Neural cell (in vitro differentiated cells): ENCODE measurements around the gene KBTBD8. TPM values are rescaled to one million over a fixed set of nuclear protein-coding genes. Genes with fewer than 3 reads are reported as not detected.

Source experiments
- H2AFZ ChIP-seq: fragments of 200-600, 300-800 bp; sonication (generic), shearing (Covaris generic); 2 replicates; pipeline ENCODE4 v1.6.0; 2014; ENCODE audit warnings: low read depth, mild to moderate bottlenecking, antibody characterized with exemption, low read length, moderate library complexity
- H3F3A ChIP-seq: fragments of 200-600 bp; shearing (Covaris generic); 2 replicates; pipeline ENCODE4 v1.6.1; 2016; ENCODE audit warnings: mild to moderate bottlenecking, moderate library complexity, mixed read lengths, antibody characterized with exemption, low read length; ENCODE audit not compliant: insufficient read depth, poor library complexity, severe bottlenecking
- H3K27ac ChIP-seq: fragments of 200-600, 300-800 bp; sonication (generic), shearing (Covaris generic); 2 replicates; pipeline ENCODE4 v1.5.1; 2014; ENCODE audit warnings: mild to moderate bottlenecking, low read length, moderate library complexity
- H3K27me3 ChIP-seq: fragments of 300-800, 200-600 bp; sonication (generic), shearing (Covaris generic); 2 replicates; pipeline ENCODE4 v1.6.0; 2014; ENCODE audit warnings: mild to moderate bottlenecking, low read depth, low read length, moderate library complexity; ENCODE audit not compliant: insufficient read depth
- H3K36me3 ChIP-seq: fragments of 300-800, 200-600 bp; sonication (generic), shearing (Covaris generic); 2 replicates; pipeline ENCODE4 v1.5.1; 2014; ENCODE audit warnings: mild to moderate bottlenecking, antibody characterized with exemption, low read length, moderate library complexity; ENCODE audit not compliant: insufficient read depth
- H3K4me2 ChIP-seq: fragments of 300-800, 200-600 bp; sonication (generic), shearing (Covaris generic); 2 replicates; pipeline ENCODE4 v1.6.0; 2014; ENCODE audit warnings: mild to moderate bottlenecking, low read length
- H3K4me3 ChIP-seq: fragments of 300-800, 200-600 bp; sonication (generic), shearing (Covaris generic); 2 replicates; pipeline ENCODE4 v1.5.1; 2014; ENCODE audit warnings: mild to moderate bottlenecking, low read length, moderate library complexity
- H3K79me2 ChIP-seq: fragments of 200-600 bp; shearing (Covaris generic); replicated peaks from 2 replicates; pipeline ENCODE4 v1.6.0; 2014; ENCODE audit warnings: mild to moderate bottlenecking, low read length, moderate library complexity; ENCODE audit not compliant: insufficient read depth
- H3K9ac ChIP-seq: fragments of 300-800, 200-600 bp; sonication (generic), shearing (Covaris generic); 2 replicates; pipeline ENCODE4 v1.6.1; 2016; ENCODE audit warnings: mild to moderate bottlenecking, low read length, mixed read lengths
- H3K9me2 ChIP-seq: fragments of 200-600 bp; shearing (Covaris generic); 2 replicates; pipeline ENCODE4 v1.6.1; 2016; ENCODE audit warnings: mild to moderate bottlenecking, low read length, mixed read lengths; ENCODE audit not compliant: insufficient read depth
- H3K9me3 ChIP-seq: fragments of 200-600, 300-800 bp; sonication (generic), shearing (Covaris generic); 2 replicates; pipeline ENCODE4 v1.6.1; 2016; ENCODE audit warnings: mild to moderate bottlenecking, mixed run types, low read length, moderate library complexity, mixed read lengths
- H4K20me1 ChIP-seq: fragments of 200-600 bp; shearing (Covaris generic); 2 replicates; pipeline ENCODE4 v1.6.1; 2016; ENCODE audit warnings: mild to moderate bottlenecking, mixed run types; ENCODE audit not compliant: insufficient read depth
- EP300 ChIP-seq: fragments of 450-650 bp; conservative IDR thresholded peaks from 2 replicates; pipeline ENCODE4 v1.6.1; 2014; ENCODE audit warnings: antibody characterized with exemption, mild to moderate bottlenecking, moderate library complexity; ENCODE audit not compliant: poor library complexity, severe bottlenecking
- EZH2 ChIP-seq: fragments of 200-600, 300-800 bp; shearing (Covaris generic), sonication (generic); IDR thresholded peaks from 2 replicates; pipeline ENCODE4 v1.6.1; 2014; ENCODE audit warnings: antibody characterized with exemption, low read length, borderline replicate concordance, mild to moderate bottlenecking; ENCODE audit not compliant: insufficient read depth, poor library complexity, severe bottlenecking
- MXI1 ChIP-seq: fragments of 450-650 bp; conservative IDR thresholded peaks from 2 replicates; pipeline ENCODE4 v1.6.1; 2014; ENCODE audit warnings: antibody characterized with exemption, mild to moderate bottlenecking; ENCODE audit not compliant: poor library complexity, severe bottlenecking
- POLR2AphosphoS5 ChIP-seq: IDR thresholded peaks from 2 replicates; pipeline ENCODE4 v1.6.1; 2012
- RAD21 ChIP-seq: fragments of 450-650 bp; conservative IDR thresholded peaks from 2 replicates; pipeline ENCODE4 v1.6.1; 2014; ENCODE audit warnings: antibody characterized with exemption, mild to moderate bottlenecking, moderate library complexity
- REST ChIP-seq: IDR thresholded peaks from 2 replicates; pipeline ENCODE4 v1.6.1; 2012; ENCODE audit warnings: borderline replicate concordance
- SMC3 ChIP-seq: fragments of 450-650 bp; conservative IDR thresholded peaks from 2 replicates; pipeline ENCODE4 v1.6.1; 2014; ENCODE audit warnings: antibody characterized with exemption, mild to moderate bottlenecking, moderate library complexity; ENCODE audit not compliant: poor library complexity
- TAF1 ChIP-seq: IDR thresholded peaks from 2 replicates; pipeline ENCODE4 v1.6.1; 2012; ENCODE audit warnings: low read depth
- polyA plus RNA-seq: library from polyadenylated mRNA; depleted of rRNA; stranded (reverse); fragments of >200 nt; gene quantifications from 2 replicates; pipeline ENCODE4 v1.2.3, GENCODE V29; 2014
- TF ChIP-seq, protein P1 (sequence below): fragments of 450-650 bp; IDR thresholded peaks from 2 replicates; pipeline ENCODE4 v1.5.1; 2014; ENCODE audit warnings: antibody characterized with exemption, mild to moderate bottlenecking, moderate library complexity; ENCODE audit not compliant: poor library complexity, severe bottlenecking

KBTBD8 gene
- polyA plus RNA-seq, 1 donor from 2014 or later = 4.7 TPM

DNA sequence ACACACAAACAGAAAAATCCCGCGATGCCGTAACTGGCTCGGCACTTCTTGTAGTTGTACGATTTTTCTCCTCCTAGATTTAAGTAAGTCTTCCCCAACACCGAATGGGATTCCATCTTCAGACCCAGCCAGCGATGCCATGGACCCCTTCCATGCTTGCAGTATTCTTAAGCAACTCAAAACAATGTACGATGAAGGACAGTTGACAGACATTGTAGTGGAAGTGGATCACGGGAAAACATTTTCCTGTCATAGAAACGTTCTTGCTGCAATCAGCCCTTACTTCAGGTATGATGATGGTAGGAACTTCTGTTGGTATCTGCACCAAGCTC lies 763 bp downstream of the KBTBD8 start:
- H3K36me3 ChIP-seq = no peaks in the 10 kb centered on the region
- H3K9ac ChIP-seq = peak overlapping the region; percentile 71
- no peaks in the 10 kb centered on the region for H3F3A ChIP-seq
- H4K20me1 ChIP-seq = no peaks in the 10 kb centered on the region
- H3K27me3 ChIP-seq = no peaks in the 10 kb centered on the region
- H3K9me3 ChIP-seq = no peaks in the 10 kb centered on the region
- H3K27ac ChIP-seq = no peak overlapping the region
- no peaks in the 10 kb centered on the region for H3K9me2 ChIP-seq
- no peaks in the 10 kb centered on the region for H3K79me2 ChIP-seq
- no peak for TF ChIP-seq EZH2
- no peak for TF ChIP-seq MXI1
- TF ChIP-seq POLR2AphosphoS5 = no peak
- TF ChIP-seq TAF1 = no peak
- no peak for TF ChIP-seq RAD21
- TF ChIP-seq REST = no peak
- TF ChIP-seq SMC3 = no peak
- TF ChIP-seq, protein P1, sequence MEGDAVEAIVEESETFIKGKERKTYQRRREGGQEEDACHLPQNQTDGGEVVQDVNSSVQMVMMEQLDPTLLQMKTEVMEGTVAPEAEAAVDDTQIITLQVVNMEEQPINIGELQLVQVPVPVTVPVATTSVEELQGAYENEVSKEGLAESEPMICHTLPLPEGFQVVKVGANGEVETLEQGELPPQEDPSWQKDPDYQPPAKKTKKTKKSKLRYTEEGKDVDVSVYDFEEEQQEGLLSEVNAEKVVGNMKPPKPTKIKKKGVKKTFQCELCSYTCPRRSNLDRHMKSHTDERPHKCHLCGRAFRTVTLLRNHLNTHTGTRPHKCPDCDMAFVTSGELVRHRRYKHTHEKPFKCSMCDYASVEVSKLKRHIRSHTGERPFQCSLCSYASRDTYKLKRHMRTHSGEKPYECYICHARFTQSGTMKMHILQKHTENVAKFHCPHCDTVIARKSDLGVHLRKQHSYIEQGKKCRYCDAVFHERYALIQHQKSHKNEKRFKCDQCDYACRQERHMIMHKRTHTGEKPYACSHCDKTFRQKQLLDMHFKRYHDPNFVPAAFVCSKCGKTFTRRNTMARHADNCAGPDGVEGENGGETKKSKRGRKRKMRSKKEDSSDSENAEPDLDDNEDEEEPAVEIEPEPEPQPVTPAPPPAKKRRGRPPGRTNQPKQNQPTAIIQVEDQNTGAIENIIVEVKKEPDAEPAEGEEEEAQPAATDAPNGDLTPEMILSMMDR = no peak
- no peak for TF ChIP-seq EP300
- peak overlapping the region; percentile 86 for H3K4me3 ChIP-seq
- H3K4me2 ChIP-seq = peak overlapping the region; percentile 88
- H2AFZ ChIP-seq = peak overlapping the region; percentile 69

DNA sequence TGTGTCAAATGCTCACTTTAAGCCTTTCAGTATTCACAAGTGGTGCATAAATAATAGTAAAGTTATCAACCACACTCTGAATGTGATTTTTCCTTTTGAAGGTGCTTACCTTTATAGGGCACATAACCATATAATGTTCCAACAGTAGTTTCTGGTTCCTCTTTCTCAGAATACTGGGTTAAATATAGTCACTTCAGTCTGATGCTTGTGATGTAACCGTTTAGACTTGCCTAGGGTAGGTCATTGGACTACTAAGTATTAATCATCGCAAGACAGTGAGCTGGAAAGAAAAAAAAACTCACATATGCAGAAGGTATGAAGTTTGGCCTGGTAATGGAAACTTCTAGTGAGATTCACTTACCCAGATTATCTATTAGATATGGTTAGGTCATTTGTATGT lies 1.9 kb downstream of the KBTBD8 start:
- TF ChIP-seq MXI1 (no peak), REST (no peak), EZH2 (no peak), EP300 (no peak), SMC3 (no peak), POLR2AphosphoS5 (no peak), RAD21 (no peak)
- TF ChIP-seq, protein P1 = no peak
- no peaks in the 10 kb centered on the region for H3K27me3 ChIP-seq
- no peaks in the 10 kb centered on the region for H3K79me2 ChIP-seq
- H3K4me3 ChIP-seq = no peak overlapping the region
- H4K20me1 ChIP-seq = no peaks in the 10 kb centered on the region
- H2AFZ ChIP-seq = no peak overlapping the region
- no peaks in the 10 kb centered on the region for H3K36me3 ChIP-seq
- H3K9me3 ChIP-seq = no peaks in the 10 kb centered on the region
- H3K4me2 ChIP-seq = no peak overlapping the region
- H3K27ac ChIP-seq = no peak overlapping the region
- H3K9ac ChIP-seq = no peak overlapping the region
- H3F3A ChIP-seq = no peaks in the 10 kb centered on the region
- no peaks in the 10 kb centered on the region for H3K9me2 ChIP-seq
